Measurements from ENCODE around the gene ATG7. TPM values are rescaled to one million over a fixed set of nuclear protein-coding genes. Genes with fewer than 3 reads are reported as not detected.
A peak's percentile ranks its signal among the peaks of the same experiment; 100 is the strongest.
"Not testable (repeated sequence)": the region's sequence is repeated elsewhere in the genome, so short reads cannot be mapped to it uniquely, and the experiment has no call there.

The ATG7 gene
- total and polyA plus RNA-seq, 2 donors = 14.1 to 63.2 TPM

DNA sequence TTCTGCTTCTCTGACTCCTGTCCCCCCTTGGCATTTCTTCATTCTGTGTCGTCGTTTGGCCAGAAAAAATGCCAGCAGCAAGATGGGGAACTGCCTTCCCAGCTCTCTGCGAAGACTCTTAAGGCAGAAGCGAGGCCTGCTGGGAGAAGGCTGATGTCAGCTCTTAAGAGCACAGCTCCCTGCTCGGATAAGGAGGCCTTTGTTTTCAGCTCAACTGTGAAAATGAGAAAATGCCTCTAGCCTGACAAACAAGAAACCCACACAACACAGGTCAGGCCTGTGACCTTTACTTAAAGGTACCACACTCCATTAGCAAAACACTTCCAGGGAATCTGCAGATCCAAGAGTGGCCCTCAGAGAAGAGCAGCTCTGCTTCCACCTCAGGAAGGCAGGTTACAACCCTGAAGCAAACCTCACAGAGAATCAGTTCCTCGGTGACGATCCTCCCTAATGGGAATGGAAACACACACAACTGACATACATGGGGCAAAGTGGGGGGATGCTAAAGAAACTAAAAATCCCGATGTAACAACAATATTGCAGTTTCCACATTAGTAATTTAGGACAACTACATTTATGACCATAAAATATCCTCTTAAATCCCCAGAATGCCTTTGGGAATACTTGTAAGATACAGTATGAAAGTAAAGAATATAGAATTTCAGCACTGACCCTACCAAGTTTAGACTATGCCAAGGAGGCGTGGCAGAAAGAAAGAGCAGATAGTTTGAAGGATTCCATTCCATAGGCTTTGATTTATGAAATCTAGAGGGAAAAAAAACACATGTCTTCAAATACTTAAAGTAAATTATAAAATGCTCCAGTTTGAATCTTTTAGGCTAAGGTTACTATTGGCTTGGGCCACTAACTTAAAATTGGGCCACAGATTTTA is 319.4 kb downstream of the ATG7 start:
- H3K4me3 ChIP-seq (ENCODE audit: low read depth, low read length) = no peak overlapping the region
- DNase-seq (ENCODE audit: extremely low spot score) = no peak
- peaks cover 2% of the 10 kb centered on the region for H3K4me1 ChIP-seq (ENCODE audit: insufficient read depth)
- H3K36me3 ChIP-seq (ENCODE audit: insufficient read depth) = no peaks in the 10 kb centered on the region
- 23% methylated on average over 9 of the region's 9 CpGs for WGBS
- H3K27ac ChIP-seq (ENCODE audit: low read depth) = peak overlapping the region; percentile 65

DNA sequence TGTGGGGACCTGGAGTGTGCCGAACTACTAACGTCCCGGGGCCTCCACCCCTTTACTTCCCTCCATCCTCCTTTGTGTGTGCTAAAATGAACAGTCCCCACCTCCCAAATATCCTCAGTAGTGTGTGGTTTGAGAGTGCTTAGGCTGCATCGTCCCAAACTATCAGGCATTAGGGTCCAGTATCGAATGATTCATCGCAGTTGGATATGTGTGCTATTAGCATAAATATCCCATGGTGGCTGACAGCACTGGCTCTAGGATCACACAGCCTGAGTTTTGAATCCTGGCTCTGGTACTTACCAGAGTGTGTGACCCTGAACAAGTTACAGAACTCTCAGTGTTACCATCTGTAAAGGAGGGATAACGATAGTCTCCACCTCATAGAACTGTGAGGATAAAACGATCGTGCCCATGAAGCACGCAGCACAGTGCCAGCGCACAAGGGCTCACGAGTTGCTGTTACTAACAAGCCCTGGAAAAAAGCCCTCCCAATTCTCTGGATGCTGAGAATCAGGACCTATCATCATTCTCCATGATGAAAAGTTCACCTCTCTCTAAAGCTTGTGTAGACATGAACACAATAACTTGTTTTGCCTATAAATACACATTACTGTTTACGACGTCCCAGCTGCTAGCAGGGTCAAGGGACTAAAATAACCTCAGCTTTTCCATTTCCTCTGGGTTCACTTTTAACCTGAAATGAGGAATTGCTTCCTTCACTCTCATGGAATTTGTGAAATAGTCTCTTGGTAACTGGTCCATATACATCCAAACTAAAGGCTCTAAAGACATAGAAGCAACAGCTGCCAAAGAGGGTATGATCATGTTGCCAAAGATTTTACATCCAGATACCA is 320.5 kb downstream of the ATG7 start:
- 31% methylated on average over 14 of the region's 14 CpGs for WGBS
- no peak for DNase-seq (ENCODE audit: extremely low spot score)
- Histone ChIP-seq H3K4me1 (ENCODE audit: insufficient read depth) (peaks cover 2% of the 10 kb centered on the region), H3K36me3 (ENCODE audit: insufficient read depth) (no peaks in the 10 kb centered on the region), H3K27ac (ENCODE audit: low read depth) (peak overlapping the region; percentile 65), H3K4me3 (ENCODE audit: low read depth, low read length) (no peak overlapping the region)

DNA sequence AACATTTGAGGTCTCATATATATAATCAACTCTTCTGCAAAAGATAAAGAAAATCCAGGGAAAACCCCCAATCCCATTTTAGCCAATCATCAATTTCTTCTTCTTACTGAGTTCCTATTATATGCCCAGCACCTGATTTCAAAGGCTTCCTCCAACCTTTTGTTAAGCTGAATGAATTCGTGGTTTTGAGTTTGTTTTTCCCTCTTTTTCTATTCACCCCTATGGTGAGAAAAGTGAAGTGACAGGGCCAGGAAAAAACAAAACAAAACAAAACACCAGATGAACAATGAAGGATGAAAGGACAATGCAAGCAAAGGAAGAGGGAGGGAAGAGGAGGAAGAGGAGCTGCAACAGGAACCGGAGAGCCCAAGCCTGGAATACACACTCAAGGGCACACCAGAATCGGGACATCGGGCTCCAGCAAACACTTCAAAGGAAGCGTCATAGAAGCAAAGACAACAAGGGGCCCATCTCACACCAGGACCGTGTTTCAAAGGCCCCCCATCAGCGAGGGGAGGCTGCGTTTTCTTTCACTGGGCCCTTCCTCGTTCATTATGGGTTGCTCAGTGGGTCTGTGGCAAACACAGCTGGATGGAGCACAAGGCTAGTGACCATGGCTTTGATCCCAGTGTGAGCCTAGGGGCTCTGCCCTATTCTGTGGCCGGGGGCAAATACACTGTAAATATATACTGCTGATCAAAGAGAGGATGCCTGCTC is 321.3 kb downstream of the ATG7 start:
- Histone ChIP-seq H3K4me3 (ENCODE audit: low read depth, low read length) (no peak overlapping the region), H3K27ac (ENCODE audit: low read depth) (no peak overlapping the region), H3K36me3 (ENCODE audit: insufficient read depth) (no peaks in the 10 kb centered on the region), H3K4me1 (ENCODE audit: insufficient read depth) (peaks cover 2% of the 10 kb centered on the region)
- WGBS = 76% methylated on average over 10 of the region's 10 CpGs
- no peak for DNase-seq (ENCODE audit: extremely low spot score)

DNA sequence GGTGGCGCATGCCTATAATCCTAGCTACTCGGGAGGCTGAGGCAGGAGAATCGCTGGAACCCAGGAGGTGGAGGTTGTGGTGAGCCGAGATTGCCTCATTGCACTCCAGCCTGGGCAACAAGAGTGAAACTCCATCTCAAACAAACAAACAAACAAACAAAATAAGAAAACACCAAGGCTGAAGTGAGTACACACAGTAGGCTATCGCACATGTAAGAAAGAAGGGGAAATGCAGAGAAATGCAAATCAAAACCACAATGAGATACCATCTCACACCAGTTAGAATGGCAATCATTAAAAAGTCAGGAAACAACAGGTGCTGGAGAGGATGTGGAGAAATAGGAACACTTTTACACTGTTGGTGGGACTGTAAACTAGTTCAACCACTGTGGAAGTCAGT is 322.8 kb downstream of the ATG7 start:
- not testable (repeated sequence) for H3K4me1 ChIP-seq (ENCODE audit: insufficient read depth); DNase-seq (ENCODE audit: extremely low spot score); H3K36me3 ChIP-seq (ENCODE audit: insufficient read depth); H3K27ac ChIP-seq (ENCODE audit: low read depth); H3K4me3 ChIP-seq (ENCODE audit: low read depth, low read length)
- 98% methylated on average over 5 of the region's 5 CpGs for WGBS

DNA sequence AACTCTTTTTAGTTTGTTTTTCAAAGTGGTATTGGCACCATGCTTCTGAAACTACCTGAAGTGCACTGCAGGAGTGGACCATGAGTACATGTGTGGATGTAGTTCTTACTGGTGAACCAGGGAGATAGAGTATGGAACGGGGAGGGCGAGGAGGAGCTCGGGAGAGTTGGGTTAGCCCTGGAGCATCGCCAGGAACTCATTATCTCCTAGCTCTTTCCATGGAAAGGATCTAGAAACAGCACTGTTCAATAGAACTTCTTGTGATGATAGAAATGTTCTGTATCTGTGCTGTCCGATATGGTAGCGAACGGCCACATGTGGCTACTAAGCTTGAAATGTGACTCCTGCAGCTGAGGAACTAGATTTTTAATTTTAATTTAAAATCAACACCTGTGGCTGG is 324.2 kb downstream of the ATG7 start:
- Histone ChIP-seq H3K27ac (ENCODE audit: low read depth) (no peak overlapping the region), H3K4me3 (ENCODE audit: low read depth, low read length) (no peak overlapping the region), H3K4me1 (ENCODE audit: insufficient read depth) (peaks cover 2% of the 10 kb centered on the region), H3K36me3 (ENCODE audit: insufficient read depth) (no peaks in the 10 kb centered on the region)
- no peak for DNase-seq (ENCODE audit: extremely low spot score)
- 60% methylated on average over 7 of the region's 7 CpGs for WGBS

DNA sequence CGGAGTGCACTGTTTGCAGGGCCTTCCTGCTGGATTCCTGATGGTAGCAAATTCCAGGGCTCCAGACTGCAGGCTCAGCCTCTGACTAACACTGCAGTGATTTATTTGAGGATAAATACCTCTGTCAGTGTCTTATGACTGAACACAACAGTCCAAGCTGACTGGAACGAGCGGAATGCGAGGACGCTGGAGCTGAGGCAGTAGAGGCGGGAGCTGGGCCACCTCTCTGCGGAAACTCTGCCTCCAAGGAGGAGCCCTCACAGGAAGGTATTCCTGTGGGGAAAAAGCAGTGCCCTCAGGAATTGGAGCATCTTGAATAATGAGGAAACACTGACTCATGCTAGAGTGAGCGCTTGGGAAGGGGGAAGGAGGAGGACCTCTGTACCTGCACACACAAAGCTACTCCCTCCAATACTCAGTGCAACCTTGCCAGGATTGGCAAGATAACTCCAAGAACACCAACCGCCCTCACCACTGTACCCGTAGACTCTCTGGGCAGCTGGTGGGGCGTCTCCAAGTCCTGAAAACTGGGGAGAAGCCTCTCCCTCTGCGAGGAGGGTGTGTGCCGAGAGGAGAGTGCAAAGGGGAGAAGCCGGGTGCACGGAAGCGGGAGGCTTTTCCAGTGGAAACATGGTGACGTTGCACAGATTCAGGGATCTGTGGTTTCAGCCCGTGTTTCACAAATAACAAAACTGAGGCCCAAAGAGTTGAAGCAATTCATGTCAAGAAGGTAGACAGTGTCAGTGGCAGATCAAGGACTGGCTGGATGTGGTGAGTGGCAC is 328.5 kb downstream of the ATG7 start:
- Histone ChIP-seq H3K4me1 (ENCODE audit: insufficient read depth) (no peaks in the 10 kb centered on the region), H3K4me3 (ENCODE audit: low read depth, low read length) (no peak overlapping the region), H3K36me3 (ENCODE audit: insufficient read depth) (no peaks in the 10 kb centered on the region), H3K27ac (ENCODE audit: low read depth) (peak overlapping the region; percentile 40)
- WGBS = 37% methylated on average over 18 of the region's 18 CpGs
- DNase-seq (ENCODE audit: extremely low spot score) = no peak

DNA sequence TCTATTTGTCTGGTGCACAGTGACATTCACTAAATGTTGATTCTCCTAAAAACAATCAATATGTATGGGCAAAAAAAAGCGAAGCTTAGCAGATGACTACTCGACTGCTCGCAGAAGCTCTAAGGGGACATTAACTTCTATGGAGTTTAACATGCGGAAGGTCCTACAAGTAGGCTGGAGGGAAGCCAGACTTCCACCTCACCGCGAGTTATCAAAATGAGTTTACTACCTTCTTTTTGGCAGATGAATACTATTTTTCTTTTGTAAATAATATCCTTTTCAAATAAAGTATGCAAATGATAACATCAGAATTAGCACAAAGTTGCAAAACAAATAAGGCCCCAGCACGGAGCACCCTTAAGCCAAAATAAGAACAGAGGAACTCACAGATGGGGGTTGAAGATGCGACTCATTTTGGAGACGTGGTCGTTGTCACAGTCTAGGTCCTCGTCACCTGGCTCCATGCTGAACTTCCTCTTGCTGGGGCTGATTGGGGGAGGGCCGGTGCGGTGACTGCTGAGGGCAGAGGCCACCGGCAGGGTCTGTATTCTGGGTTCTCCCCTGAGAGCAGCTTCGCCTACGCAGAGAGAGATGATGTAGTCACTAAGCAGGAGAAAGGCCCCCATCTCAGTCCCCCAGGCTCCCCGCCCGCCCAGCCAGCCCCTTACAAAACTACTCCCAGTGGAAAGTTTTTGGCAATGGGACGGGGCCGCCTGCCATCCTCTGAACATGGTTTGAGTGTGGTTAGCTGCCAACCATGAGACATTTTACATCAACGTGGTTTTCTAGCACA is 329.4 kb downstream of the ATG7 start:
- Histone ChIP-seq H3K36me3 (ENCODE audit: insufficient read depth) (no peaks in the 10 kb centered on the region), H3K27ac (ENCODE audit: low read depth) (no peak overlapping the region), H3K4me3 (ENCODE audit: low read depth, low read length) (no peak overlapping the region), H3K4me1 (ENCODE audit: insufficient read depth) (no peaks in the 10 kb centered on the region)
- DNase-seq (ENCODE audit: extremely low spot score) = no peak
- 48% methylated on average over 21 of the region's 21 CpGs for WGBS

DNA sequence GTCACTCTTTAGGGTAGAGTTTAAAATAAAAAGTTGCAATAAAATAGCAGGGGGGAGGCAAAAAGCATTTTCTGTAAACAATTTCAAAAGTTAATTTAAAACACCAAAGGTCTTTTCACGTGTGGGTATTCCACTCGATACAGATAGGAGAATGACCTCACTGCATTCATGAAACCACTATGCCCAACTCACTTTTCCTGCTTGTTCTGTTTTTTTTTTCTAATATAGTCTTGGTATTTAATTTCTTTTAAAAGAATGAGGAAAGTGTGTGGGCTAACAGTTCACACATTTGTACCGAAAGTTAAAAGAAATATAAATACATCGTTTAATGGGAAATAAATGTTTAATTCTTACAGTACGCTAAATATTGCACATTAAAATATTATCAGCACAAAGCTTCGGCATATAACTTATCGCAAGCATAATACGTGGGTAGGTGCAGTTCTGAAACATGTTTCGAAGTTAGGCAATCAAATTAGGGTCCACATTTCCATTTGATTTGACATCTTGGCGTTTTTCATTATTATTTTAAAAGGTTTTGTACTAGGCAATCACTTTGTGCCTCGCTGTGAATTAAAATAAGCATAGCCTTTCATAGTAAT is 330.1 kb downstream of the ATG7 start:
- no peak overlapping the region for H3K27ac ChIP-seq (ENCODE audit: low read depth)
- no peaks in the 10 kb centered on the region for H3K4me1 ChIP-seq (ENCODE audit: insufficient read depth)
- H3K36me3 ChIP-seq (ENCODE audit: insufficient read depth) = no peaks in the 10 kb centered on the region
- no peak overlapping the region for H3K4me3 ChIP-seq (ENCODE audit: low read depth, low read length)
- DNase-seq (ENCODE audit: extremely low spot score) = no peak
- 72% methylated on average over 11 of the region's 11 CpGs for WGBS

DNA sequence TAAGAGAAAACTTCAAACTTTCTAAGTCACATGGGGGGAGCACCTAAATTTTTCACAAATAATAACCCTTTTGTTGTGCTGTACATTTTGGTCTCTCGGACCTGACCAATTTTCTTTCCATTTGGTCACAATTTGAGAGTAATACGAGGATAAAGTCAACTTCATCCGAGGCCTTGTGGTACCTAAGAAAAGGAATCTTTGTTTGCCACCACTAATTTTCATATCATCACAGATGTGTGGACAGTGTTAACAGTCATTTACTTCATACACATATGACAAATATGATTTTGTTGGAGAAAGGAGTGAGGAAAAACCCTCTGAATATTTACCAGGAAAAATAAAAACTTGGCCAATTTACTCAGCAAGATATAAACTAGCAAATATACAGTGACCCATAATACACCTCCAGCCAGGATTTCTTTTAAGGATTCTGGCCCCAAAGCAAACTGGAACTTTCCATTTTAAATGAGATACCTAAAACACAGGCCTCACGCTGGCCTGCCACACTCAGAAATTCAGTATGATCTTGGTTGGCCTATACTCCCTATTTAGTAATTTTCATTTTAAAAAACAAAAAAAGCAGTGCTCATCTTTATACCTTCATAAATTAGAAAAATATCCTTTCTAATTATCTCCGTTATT is 330.8 kb downstream of the ATG7 start:
- DNase-seq (ENCODE audit: extremely low spot score) = no peak
- no peaks in the 10 kb centered on the region for H3K4me1 ChIP-seq (ENCODE audit: insufficient read depth)
- WGBS = 81% methylated on average over 5 of the region's 5 CpGs
- no peaks in the 10 kb centered on the region for H3K36me3 ChIP-seq (ENCODE audit: insufficient read depth)
- no peak overlapping the region for H3K4me3 ChIP-seq (ENCODE audit: low read depth, low read length)
- H3K27ac ChIP-seq (ENCODE audit: low read depth) = no peak overlapping the region

DNA sequence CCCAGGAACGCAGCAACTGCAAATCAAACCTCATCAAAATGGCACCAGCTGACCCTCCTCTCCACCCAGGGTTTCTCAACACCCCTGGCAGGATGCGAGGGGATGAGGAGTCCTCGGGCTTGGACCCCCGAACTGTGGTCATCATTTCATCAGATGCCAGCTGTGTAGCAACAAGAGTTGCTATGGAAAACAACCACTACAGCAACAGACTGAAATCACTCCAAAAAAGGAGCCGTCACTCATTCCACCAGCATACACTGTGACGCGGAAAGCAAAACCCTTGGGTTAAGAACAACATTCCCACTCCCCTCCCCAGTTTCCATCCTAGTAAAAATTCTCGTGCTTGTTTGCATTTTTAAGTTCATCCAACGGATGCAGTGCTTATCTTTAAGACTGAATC is 331.4 kb downstream of the ATG7 start:
- Histone ChIP-seq H3K36me3 (ENCODE audit: insufficient read depth) (no peaks in the 10 kb centered on the region), H3K4me1 (ENCODE audit: insufficient read depth) (no peaks in the 10 kb centered on the region), H3K27ac (ENCODE audit: low read depth) (peak overlapping the region; percentile 35), H3K4me3 (ENCODE audit: low read depth, low read length) (no peak overlapping the region)
- WGBS = 21% methylated on average over 9 of the region's 9 CpGs
- DNase-seq (ENCODE audit: extremely low spot score) = no peak

DNA sequence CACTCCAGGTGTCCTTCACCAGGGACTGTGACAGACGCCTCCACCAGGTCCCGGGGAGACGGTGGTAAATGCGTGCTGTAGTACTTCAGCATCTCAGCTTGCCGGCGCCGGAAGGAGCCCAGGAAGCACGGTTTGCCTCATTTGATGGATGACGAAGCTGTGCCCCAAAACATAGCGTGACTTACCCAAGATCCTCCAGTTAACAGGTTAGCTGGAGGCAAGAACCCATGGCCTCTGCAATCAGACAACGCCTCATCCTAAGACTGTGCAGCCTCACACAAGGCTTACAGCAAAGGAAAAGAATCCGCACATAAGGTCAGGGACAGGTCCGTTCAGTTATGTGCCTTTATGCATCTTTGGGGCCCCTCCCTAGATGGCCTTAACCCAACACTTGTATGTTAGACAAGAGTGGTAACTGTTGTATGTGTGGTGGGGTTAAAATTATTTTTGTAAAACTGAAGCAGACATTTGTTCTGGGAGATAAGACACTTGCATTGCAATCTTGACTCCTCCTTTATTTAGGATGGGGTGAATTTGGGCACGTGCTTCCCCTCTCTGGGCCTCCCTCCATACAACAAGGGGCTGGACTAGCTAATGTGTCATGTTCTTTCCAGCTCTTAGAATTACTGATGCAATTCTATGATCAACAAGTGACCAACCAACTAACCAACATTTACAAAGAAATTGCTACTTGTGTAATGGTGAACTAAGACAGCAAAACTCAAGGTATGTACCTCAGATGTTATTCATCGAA is 332.1 kb downstream of the ATG7 start:
- 35% methylated on average over 15 of the region's 15 CpGs for WGBS
- Histone ChIP-seq H3K4me3 (ENCODE audit: low read depth, low read length) (no peak overlapping the region), H3K36me3 (ENCODE audit: insufficient read depth) (no peaks in the 10 kb centered on the region), H3K27ac (ENCODE audit: low read depth) (peak overlapping the region; percentile 47), H3K4me1 (ENCODE audit: insufficient read depth) (no peaks in the 10 kb centered on the region)
- no peak for DNase-seq (ENCODE audit: extremely low spot score)
